K562 (cell line): ENCODE measurements around the gene HINT3.

Experiments used
- BCL6 ChIP-seq: fragments of 250-450 bp; sonication (Bioruptor Pico); IDR thresholded peaks from 2 replicates; pipeline ENCODE4 v1.4.0; 2020
- BMI1 ChIP-seq: fragments of 150-350 bp; IDR thresholded peaks from 2 replicates; pipeline ENCODE4 v1.6.1; 2014; ENCODE audit warnings: low read length

DNA sequence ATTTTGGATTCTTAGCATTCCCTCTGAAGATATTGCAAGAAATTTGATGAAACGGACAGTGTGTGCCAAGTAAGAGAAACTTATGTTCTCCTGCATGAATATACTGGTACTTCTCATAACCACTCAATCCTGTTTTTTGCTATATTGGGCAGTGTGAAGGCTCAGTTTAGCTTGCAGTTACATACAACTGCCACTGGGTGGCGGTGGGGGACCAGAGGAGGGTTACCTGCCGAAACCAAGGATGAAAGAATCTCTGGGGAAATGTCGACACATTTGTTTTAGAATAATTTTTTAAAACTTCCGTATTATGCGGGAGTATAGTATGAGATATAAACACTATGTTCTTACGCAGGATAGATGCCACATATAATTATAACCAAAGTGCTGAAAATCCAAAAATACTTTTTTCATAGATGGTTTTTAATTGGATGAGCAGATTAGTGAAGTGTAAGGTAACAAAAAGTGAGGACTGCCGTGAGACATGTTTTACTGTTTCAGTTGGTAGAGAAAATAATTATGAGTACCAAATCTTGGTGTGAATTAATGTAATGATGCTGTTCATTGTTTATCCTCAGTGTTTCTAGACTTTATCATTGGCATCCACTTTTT lies 39.5 kb downstream of the HINT3 start:
- TF ChIP-seq BMI1 (no peak), BCL6 (CRISPR knock-in tag) (no peak)
